GM11168 (cell line): Measurements from ENCODE around the gene CENPF.

Experiments used
- in situ Hi-C: fragments of 300-500 bp; cut with MboI; formaldehyde crosslinking; loops from one replicate; pipeline ENCODE4 v1.12.0; 2022; ENCODE audit warnings: low sequenced_read_pairs; ENCODE audit not compliant: unreplicated experiment

CENPF gene

GRCh38 chr1:214615871-214616270 lies 12.9 kb downstream of the CENPF start:
- in situ Hi-C loops, result no loop called here

GRCh38 chr1:214617246-214617645 lies 14.3 kb downstream of the CENPF start:
- in situ Hi-C loops, result no loop called here

- in situ Hi-C loops, result no loop called here
Measured at GRCh38 chr1:214617843-214618242, 14.8 kb downstream of the CENPF start.

- in situ Hi-C loops, result no loop called here
Measured at GRCh38 chr1:214621236-214621635, 18.2 kb downstream of the CENPF start.

GRCh38 chr1:214623430-214623829 lies 20.4 kb downstream of the CENPF start:
- in situ Hi-C loops, result no loop called here

GRCh38 chr1:214632091-214632490 lies 29.1 kb downstream of the CENPF start:
- in situ Hi-C loops, result no loop called here

GRCh38 chr1:214633686-214634085 lies 30.7 kb downstream of the CENPF start:
- in situ Hi-C loops, result no loop called here

- in situ Hi-C loops, result no loop called here
Measured at GRCh38 chr1:214634267-214634666, 31.3 kb downstream of the CENPF start.

- in situ Hi-C loops, result no loop called here
Measured at GRCh38 chr1:214635086-214635485, 32.1 kb downstream of the CENPF start.

GRCh38 chr1:214635506-214635905 lies 32.5 kb downstream of the CENPF start:
- in situ Hi-C loops, result no loop called here

- in situ Hi-C loops, result no loop called here
Measured at GRCh38 chr1:214636436-214636835, 33.4 kb downstream of the CENPF start.

- in situ Hi-C loops, result no loop called here
Measured at GRCh38 chr1:214637125-214637524, 34.1 kb downstream of the CENPF start.

GRCh38 chr1:214637722-214638458 lies 34.9 kb downstream of the CENPF start:
- in situ Hi-C loops, result no loop called here

- in situ Hi-C loops, result no loop called here
Measured at GRCh38 chr1:214638459-214638807, 35.4 kb downstream of the CENPF start.

GRCh38 chr1:214638997-214639396 lies 36.0 kb downstream of the CENPF start:
- in situ Hi-C loops, result no loop called here

- in situ Hi-C loops, result no loop called here
Measured at GRCh38 chr1:214640431-214641213, 37.6 kb downstream of the CENPF start.

GRCh38 chr1:214641214-214641895 lies 38.4 kb downstream of the CENPF start:
- in situ Hi-C loops, result no loop called here

- in situ Hi-C loops, result no loop called here
Measured at GRCh38 chr1:214643030-214643429, 40.0 kb downstream of the CENPF start.

GRCh38 chr1:214645712-214646111 lies 42.7 kb downstream of the CENPF start:
- in situ Hi-C loops, result no loop called here

GRCh38 chr1:214648801-214649200 lies 45.8 kb downstream of the CENPF start:
- in situ Hi-C loops, result no loop called here

- in situ Hi-C loops, result no loop called here
Measured at GRCh38 chr1:214649607-214650006, 46.6 kb downstream of the CENPF start.
